ENCODE data around the gene PIRT. TPM values are rescaled to one million over a fixed set of nuclear protein-coding genes. Genes with fewer than 3 reads are reported as not detected.

PIRT gene
- polyA plus RNA-seq, 1 of the 3 experiments (the other 2 are of a cell fraction): not detected

DNA sequence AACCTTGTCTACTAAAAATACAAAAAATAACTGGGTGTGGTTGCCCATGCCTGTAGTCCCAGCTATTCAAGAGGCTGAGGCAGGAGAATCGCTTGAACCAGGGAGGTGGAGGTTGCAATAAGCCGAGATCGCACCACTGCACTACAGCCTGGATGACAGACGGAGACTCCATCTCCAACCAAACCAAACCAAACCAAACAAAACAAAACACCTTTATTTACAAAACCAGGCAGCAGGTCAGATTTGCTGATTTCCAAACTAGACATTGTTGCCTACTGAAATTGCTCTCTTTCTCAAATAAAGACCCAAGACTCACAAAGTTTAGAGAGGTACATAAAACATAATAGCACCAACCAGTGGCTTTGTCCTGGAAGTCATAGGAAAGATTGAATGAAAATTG lies 28.3 kb downstream of the PIRT start:
- no peaks in the 10 kb centered on the region for H4K20me1 ChIP-seq (ENCODE audit: insufficient read depth)
- H3K9me3 ChIP-seq: no peaks in the 10 kb centered on the region
- no peaks in the 10 kb centered on the region for H3K27me3 ChIP-seq (ENCODE audit: insufficient read depth)
- H3F3A ChIP-seq (replicated peaks; ENCODE audit: insufficient read depth): no peaks in the 10 kb centered on the region
- no peaks in the 10 kb centered on the region; a peak in 1 of 4 replicates for H3K4me1 ChIP-seq (ENCODE audit: control insufficient read depth in 1 of 2, insufficient read depth in 2 of 2, low read depth in 1 of 2, low read length in 1 of 2)
- no peaks in the 10 kb centered on the region for H3K79me2 ChIP-seq (ENCODE audit: insufficient read depth)
- WGBS (ENCODE audit: low lambda C conversion rate): 63% methylated on average over 4 of the region's 4 CpGs
- TF ChIP-seq SIN3A (IDR thresholded peaks at IDR 0.05; ENCODE audit: borderline replicate concordance, low read depth, low read length) (no peak), FOXJ3 (CRISPR knock-in tag; IDR thresholded peaks at IDR 0.05) (no peak), RCOR1 (IDR thresholded peaks at IDR 0.05; ENCODE audit: low read length) (no peak), TEAD4 (IDR thresholded peaks at IDR 0.05; ENCODE audit: borderline replicate concordance, insufficient read depth) (no peak), MEF2A (IDR thresholded peaks at IDR 0.05; ENCODE audit: borderline replicate concordance, low read depth) (no peak), EZH2phosphoT487 (IDR thresholded peaks at IDR 0.05; ENCODE audit: borderline replicate concordance, low read depth) (no peak), GABPA (IDR thresholded peaks at IDR 0.05; ENCODE audit: low read depth) (no peak), YY1 (IDR thresholded peaks at IDR 0.05; ENCODE audit: low read depth) (no peak), EP300 (IDR thresholded peaks at IDR 0.05; ENCODE audit: borderline replicate concordance in 1 of 2, low read depth in 1 of 2, low read length in 1 of 2) (no peak), TAF1 (IDR thresholded peaks at IDR 0.05; ENCODE audit: borderline replicate concordance, low read depth, low read length) (no peak), CHD2 (IDR thresholded peaks at IDR 0.05; ENCODE audit: low read length, partially characterized antibody) (no peak), SMC3 (IDR thresholded peaks at IDR 0.05; ENCODE audit: low read depth, low read length) (no peak), RXRA (IDR thresholded peaks at IDR 0.05; ENCODE audit: borderline replicate concordance, low read depth) (no peak), ELF1 (IDR thresholded peaks at IDR 0.05) (no peak)
- TF ChIP-seq, protein P1, sequence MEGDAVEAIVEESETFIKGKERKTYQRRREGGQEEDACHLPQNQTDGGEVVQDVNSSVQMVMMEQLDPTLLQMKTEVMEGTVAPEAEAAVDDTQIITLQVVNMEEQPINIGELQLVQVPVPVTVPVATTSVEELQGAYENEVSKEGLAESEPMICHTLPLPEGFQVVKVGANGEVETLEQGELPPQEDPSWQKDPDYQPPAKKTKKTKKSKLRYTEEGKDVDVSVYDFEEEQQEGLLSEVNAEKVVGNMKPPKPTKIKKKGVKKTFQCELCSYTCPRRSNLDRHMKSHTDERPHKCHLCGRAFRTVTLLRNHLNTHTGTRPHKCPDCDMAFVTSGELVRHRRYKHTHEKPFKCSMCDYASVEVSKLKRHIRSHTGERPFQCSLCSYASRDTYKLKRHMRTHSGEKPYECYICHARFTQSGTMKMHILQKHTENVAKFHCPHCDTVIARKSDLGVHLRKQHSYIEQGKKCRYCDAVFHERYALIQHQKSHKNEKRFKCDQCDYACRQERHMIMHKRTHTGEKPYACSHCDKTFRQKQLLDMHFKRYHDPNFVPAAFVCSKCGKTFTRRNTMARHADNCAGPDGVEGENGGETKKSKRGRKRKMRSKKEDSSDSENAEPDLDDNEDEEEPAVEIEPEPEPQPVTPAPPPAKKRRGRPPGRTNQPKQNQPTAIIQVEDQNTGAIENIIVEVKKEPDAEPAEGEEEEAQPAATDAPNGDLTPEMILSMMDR (IDR thresholded peaks at IDR 0.05): no peak
- TF ChIP-seq, protein P2, sequence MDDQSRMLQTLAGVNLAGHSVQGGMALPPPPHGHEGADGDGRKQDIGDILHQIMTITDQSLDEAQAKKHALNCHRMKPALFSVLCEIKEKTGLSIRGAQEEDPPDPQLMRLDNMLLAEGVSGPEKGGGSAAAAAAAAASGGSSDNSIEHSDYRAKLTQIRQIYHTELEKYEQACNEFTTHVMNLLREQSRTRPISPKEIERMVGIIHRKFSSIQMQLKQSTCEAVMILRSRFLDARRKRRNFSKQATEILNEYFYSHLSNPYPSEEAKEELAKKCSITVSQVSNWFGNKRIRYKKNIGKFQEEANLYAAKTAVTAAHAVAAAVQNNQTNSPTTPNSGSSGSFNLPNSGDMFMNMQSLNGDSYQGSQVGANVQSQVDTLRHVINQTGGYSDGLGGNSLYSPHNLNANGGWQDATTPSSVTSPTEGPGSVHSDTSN (IDR thresholded peaks at IDR 0.05): no peak
- TF ChIP-seq, protein P3, sequence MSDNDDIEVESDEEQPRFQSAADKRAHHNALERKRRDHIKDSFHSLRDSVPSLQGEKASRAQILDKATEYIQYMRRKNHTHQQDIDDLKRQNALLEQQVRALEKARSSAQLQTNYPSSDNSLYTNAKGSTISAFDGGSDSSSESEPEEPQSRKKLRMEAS (IDR thresholded peaks at IDR 0.05; ENCODE audit: low read depth): no peak
- TF ChIP-seq, protein P4, sequence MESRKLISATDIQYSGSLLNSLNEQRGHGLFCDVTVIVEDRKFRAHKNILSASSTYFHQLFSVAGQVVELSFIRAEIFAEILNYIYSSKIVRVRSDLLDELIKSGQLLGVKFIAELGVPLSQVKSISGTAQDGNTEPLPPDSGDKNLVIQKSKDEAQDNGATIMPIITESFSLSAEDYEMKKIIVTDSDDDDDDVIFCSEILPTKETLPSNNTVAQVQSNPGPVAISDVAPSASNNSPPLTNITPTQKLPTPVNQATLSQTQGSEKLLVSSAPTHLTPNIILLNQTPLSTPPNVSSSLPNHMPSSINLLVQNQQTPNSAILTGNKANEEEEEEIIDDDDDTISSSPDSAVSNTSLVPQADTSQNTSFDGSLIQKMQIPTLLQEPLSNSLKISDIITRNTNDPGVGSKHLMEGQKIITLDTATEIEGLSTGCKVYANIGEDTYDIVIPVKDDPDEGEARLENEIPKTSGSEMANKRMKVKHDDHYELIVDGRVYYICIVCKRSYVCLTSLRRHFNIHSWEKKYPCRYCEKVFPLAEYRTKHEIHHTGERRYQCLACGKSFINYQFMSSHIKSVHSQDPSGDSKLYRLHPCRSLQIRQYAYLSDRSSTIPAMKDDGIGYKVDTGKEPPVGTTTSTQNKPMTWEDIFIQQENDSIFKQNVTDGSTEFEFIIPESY (IDR thresholded peaks at IDR 0.05; ENCODE audit: borderline replicate concordance, low read depth): no peak
- TF ChIP-seq, protein P5, sequence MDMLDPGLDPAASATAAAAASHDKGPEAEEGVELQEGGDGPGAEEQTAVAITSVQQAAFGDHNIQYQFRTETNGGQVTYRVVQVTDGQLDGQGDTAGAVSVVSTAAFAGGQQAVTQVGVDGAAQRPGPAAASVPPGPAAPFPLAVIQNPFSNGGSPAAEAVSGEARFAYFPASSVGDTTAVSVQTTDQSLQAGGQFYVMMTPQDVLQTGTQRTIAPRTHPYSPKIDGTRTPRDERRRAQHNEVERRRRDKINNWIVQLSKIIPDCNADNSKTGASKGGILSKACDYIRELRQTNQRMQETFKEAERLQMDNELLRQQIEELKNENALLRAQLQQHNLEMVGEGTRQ (IDR thresholded peaks at IDR 0.05; ENCODE audit: borderline replicate concordance, low read depth, low read length): no peak
- TF ChIP-seq, protein P6, sequence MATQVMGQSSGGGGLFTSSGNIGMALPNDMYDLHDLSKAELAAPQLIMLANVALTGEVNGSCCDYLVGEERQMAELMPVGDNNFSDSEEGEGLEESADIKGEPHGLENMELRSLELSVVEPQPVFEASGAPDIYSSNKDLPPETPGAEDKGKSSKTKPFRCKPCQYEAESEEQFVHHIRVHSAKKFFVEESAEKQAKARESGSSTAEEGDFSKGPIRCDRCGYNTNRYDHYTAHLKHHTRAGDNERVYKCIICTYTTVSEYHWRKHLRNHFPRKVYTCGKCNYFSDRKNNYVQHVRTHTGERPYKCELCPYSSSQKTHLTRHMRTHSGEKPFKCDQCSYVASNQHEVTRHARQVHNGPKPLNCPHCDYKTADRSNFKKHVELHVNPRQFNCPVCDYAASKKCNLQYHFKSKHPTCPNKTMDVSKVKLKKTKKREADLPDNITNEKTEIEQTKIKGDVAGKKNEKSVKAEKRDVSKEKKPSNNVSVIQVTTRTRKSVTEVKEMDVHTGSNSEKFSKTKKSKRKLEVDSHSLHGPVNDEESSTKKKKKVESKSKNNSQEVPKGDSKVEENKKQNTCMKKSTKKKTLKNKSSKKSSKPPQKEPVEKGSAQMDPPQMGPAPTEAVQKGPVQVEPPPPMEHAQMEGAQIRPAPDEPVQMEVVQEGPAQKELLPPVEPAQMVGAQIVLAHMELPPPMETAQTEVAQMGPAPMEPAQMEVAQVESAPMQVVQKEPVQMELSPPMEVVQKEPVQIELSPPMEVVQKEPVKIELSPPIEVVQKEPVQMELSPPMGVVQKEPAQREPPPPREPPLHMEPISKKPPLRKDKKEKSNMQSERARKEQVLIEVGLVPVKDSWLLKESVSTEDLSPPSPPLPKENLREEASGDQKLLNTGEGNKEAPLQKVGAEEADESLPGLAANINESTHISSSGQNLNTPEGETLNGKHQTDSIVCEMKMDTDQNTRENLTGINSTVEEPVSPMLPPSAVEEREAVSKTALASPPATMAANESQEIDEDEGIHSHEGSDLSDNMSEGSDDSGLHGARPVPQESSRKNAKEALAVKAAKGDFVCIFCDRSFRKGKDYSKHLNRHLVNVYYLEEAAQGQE (IDR thresholded peaks at IDR 0.05; ENCODE audit: low read depth, low read length): no peak
- ChIA-PET CTCF (no interaction called here), POLR2A (no interaction called here)
- no peak overlapping the region for H3K4me2 ChIP-seq
- H3K9ac ChIP-seq: no peak overlapping the region
- no peak overlapping the region for H3K4me3 ChIP-seq (ENCODE audit: low read depth in 2 of 2, low read length in 1 of 2)
- DNase-seq: no peak
- no peak overlapping the region for H2AFZ ChIP-seq (ENCODE audit: low read depth)
- no peak overlapping the region for H3K27ac ChIP-seq (ENCODE audit: low read depth in 2 of 2, low read length in 1 of 2)
- no peaks in the 10 kb centered on the region for H3K36me3 ChIP-seq (replicated peaks in 1 of 2; ENCODE audit: control insufficient read depth in 1 of 2, insufficient read depth in 2 of 2, low read length in 1 of 2)
- H3K9me2 ChIP-seq: no peaks in the 10 kb centered on the region
